Tibial nerve (tissue), 4 donors: ENCODE data around the gene WDR53.
"Not testable (repeated sequence)": the region's sequence is repeated elsewhere in the genome, so short reads cannot be mapped to it uniquely, and the experiment has no call there.

ENCODE experiments used
- CTCF ChIP-seq, 5 experiments: fragments of 200-600 bp in 3 of 5; fragments of 450-650 bp in 2 of 5; sonication (generic) in 3 of 5; IDR thresholded peaks; one replicate each; pipeline ENCODE4 v1.5.1; 2016 to 2019; ENCODE audit warnings: antibody characterized with exemption in 5 of 5, mild to moderate bottlenecking in 3 of 5, moderate library complexity in 2 of 5
- EP300 ChIP-seq, 2 donors: sonication (generic); formaldehyde crosslinking; IDR thresholded peaks; one replicate each; pipeline ENCODE4 v1.6.1; 2017; ENCODE audit warnings: antibody characterized with exemption in 2 of 2, mild to moderate bottlenecking in 1 of 2
- POLR2A ChIP-seq, 2 donors: fragments of 450-650 bp; IDR thresholded peaks; one replicate each; pipeline ENCODE4 v1.6.1; 2017; ENCODE audit warnings: antibody characterized with exemption in 2 of 2, mild to moderate bottlenecking in 2 of 2, moderate library complexity in 2 of 2

- TF ChIP-seq CTCF, POLR2A, EP300 (IDR thresholded peaks at IDR 0.05): not testable (repeated sequence)
Observed at GRCh38 chr3:196521291-196521690, 47.1 kb downstream of the WDR53 start.
